ENCODE results near the gene C9orf50. TPM values are rescaled to one million over a fixed set of nuclear protein-coding genes. Genes with fewer than 3 reads are reported as not detected.

C9orf50 gene
- total RNA-seq, 1 donor from 2014 or later: 0.87 TPM

DNA sequence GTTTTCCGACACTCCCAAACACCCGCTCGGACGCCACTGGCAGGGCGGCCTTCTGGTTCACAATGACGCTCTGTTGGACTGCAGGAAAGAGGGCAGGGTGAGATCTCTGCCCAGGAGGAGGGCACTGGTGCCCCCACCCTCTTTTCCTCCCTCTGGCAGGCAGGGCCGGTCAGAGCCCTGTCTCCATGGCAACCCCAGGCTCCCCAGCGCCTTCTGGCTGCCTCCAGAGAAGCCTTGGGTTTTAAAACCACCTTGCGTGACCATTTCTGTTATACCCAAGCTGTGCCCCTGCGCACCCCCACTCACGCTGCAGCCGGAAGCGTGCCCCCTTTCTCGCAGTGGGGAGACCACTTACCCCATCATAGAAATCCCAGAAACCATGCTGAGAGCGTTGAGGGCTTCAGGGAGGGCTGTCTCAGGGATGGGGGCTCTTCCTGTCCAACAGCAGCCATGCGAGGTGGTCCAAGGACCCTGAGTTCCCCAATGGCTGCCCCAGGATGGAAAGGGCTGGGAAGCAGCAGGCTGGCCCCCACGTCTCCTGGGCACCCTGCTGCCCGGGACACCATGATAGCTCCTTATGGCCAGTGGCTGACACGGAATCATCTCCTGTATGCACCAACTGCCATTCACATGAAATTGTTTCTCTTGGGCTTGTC, 7.3 kb downstream of the C9orf50 start:
- no peaks in the 10 kb centered on the region for H3K9me3 Mint-ChIP-seq
- H3K4me3 Mint-ChIP-seq: no peak overlapping the region
- no peaks in the 10 kb centered on the region for H3K27me3 Mint-ChIP-seq (ENCODE audit: low read depth)
- DNase-seq (ENCODE audit: low spot score in 2 of 2, unreplicated experiment in 2 of 2): no peak
- no peaks in the 10 kb centered on the region for H3K36me3 Mint-ChIP-seq
- TF ChIP-seq, protein P1, sequence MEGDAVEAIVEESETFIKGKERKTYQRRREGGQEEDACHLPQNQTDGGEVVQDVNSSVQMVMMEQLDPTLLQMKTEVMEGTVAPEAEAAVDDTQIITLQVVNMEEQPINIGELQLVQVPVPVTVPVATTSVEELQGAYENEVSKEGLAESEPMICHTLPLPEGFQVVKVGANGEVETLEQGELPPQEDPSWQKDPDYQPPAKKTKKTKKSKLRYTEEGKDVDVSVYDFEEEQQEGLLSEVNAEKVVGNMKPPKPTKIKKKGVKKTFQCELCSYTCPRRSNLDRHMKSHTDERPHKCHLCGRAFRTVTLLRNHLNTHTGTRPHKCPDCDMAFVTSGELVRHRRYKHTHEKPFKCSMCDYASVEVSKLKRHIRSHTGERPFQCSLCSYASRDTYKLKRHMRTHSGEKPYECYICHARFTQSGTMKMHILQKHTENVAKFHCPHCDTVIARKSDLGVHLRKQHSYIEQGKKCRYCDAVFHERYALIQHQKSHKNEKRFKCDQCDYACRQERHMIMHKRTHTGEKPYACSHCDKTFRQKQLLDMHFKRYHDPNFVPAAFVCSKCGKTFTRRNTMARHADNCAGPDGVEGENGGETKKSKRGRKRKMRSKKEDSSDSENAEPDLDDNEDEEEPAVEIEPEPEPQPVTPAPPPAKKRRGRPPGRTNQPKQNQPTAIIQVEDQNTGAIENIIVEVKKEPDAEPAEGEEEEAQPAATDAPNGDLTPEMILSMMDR (IDR thresholded peaks at IDR 0.05; ENCODE audit: unreplicated experiment): no peak
- peaks cover 16% of the 10 kb centered on the region for H3K4me1 Mint-ChIP-seq
- no peak overlapping the region for H3K27ac Mint-ChIP-seq

DNA sequence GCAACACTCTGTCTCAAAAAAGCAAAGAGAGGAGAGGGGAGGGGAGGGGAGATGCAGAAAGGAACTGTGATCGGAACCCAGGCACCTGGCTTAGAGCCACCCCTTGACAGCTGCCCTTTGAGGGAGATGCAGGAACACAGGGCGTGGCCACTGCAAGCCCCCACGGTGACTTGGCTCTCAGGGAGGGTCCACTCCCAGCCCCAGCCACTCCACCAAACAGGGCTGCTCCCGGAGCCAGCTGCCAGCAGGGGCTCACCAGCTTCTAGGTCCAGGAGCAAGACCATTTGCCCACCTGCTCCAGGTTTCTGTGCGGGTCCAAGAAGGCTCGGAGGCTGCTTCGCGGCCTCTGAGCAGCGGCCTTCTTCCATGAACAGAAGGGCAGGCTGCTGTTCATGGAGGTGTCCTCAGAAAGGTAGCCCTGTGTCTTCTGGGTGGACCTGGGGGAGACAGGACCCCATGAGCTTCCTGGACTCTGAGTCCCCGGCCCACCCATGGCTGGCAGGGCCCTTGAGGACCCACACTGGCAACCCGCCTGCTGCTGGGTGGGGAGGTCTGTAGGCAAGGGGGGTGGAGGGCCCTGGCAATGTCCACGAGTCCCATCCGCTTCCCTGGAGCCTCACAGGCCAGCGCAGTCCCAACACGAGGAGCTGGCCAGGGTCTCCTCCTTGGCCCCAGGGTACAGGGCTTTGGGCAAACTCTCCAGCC, 7.9 kb downstream of the C9orf50 start:
- Mint-ChIP-seq H3K27ac (no peak overlapping the region), H3K9me3 (no peaks in the 10 kb centered on the region), H3K4me1 (peaks cover 17% of the 10 kb centered on the region), H3K36me3 (no peaks in the 10 kb centered on the region), H3K27me3 (ENCODE audit: low read depth) (no peaks in the 10 kb centered on the region), H3K4me3 (no peak overlapping the region)
- no peak for DNase-seq (ENCODE audit: low spot score in 2 of 2, unreplicated experiment in 2 of 2)
- TF ChIP-seq, protein P1 (IDR thresholded peaks at IDR 0.05; ENCODE audit: unreplicated experiment): no peak

DNA sequence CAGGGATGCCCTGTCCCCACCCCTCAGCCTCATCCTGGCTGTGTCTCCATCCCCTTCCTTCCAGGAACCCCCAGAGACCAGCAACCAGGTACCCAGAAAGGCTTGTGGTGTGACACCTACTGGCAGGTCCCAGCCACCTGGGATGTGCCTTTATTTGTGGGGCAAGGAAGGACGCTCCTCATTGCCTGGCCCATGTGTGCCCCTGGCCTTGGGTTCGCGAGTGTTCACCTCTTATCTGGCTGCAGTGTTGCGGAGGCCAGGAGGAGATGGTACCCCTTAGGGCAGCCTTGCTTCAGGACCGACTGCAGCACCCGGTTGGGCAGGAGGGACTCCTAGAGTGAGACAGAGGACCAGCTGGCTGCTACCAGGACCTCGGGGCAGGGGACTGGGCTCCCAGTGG, 8.8 kb downstream of the C9orf50 start:
- H3K4me1 Mint-ChIP-seq: peaks cover 21% of the 10 kb centered on the region
- no peak overlapping the region for H3K4me3 Mint-ChIP-seq
- DNase-seq (ENCODE audit: low spot score in 2 of 2, unreplicated experiment in 2 of 2): no peak
- H3K36me3 Mint-ChIP-seq: no peaks in the 10 kb centered on the region
- no peaks in the 10 kb centered on the region for H3K27me3 Mint-ChIP-seq (ENCODE audit: low read depth)
- H3K9me3 Mint-ChIP-seq: no peaks in the 10 kb centered on the region
- no peak overlapping the region for H3K27ac Mint-ChIP-seq
- TF ChIP-seq, protein P1 (IDR thresholded peaks at IDR 0.05; ENCODE audit: unreplicated experiment): no peak

DNA sequence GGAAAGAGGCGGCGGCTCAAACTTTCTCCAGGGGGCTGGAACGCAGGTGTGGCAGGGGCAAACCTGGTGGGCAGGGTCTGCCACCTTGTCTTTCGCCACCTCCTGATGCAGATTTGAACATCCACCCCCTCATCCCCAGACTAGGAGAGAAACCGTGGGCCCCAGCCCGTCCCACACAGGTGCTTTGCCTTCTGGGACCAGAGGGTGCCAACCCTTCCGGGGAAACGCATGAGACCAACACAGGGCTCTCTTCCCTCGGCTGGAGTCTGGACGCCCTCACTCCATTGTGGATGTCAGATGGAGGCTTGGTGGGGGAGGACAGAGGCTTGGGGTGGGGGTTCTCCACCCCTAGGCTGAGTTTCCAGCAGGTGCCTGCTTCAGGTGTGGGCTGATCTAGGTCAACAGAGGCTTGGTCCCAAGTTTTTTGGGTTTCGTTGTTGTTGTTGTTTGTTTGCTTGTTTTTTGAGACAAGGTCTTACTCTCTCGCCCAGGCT, 9.5 kb downstream of the C9orf50 start:
- TF ChIP-seq, protein P1 (IDR thresholded peaks at IDR 0.05; ENCODE audit: unreplicated experiment): no peak
- Mint-ChIP-seq H3K27ac (peak overlapping the region; percentile 92), H3K27me3 (ENCODE audit: low read depth) (no peaks in the 10 kb centered on the region), H3K36me3 (no peaks in the 10 kb centered on the region), H3K9me3 (no peaks in the 10 kb centered on the region), H3K4me3 (peak overlapping the region; percentile 79), H3K4me1 (peaks cover 23% of the 10 kb centered on the region)
- DNase-seq (ENCODE audit: low spot score in 2 of 2, unreplicated experiment in 2 of 2): no peak

DNA sequence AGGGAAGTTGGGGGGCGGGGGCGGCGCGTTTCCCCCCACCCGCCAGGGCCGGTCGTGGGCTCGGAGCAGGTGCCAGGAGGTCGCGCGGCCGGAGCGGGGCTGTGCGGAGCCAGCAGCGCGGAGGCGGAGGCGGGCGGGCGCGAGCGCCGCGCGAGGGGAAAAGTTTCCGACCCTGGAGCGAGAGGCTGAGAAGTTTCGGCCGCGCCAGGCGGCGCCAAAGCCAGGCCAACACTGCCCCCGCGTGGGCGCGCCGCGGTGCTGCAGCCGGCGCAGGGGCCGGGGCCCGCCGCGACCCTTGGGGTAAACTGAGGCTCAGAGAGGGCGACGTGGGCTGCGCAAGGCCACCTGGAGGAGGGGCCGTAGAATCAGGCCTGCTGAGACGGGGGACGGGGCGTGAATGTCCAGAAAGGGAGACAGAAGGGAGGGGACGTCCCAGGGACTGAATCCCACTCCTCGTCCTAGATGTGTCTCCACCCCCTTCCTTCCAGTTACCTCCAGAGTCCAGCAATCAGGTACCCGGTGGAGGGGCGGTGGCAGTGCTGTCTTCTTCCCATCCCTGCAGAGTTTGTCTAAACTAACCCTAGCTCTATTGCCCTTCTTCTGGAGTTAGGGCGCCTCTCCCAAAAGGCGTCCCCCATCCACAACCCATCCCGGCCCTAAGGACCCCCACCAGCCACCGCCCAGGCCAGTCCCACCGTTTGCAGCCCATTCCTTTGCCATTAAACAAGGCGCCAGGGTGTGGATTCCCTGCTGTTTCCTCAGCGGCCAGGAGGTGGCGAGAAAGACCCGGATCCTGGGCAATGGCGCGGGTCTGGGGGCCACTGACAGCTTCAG, 10.2 kb downstream of the C9orf50 start:
- H3K27ac Mint-ChIP-seq: peak overlapping the region; percentile 92
- H3K36me3 Mint-ChIP-seq: no peaks in the 10 kb centered on the region
- TF ChIP-seq, protein P1 (IDR thresholded peaks at IDR 0.05; ENCODE audit: unreplicated experiment): peak; percentile 95
- no peaks in the 10 kb centered on the region for H3K9me3 Mint-ChIP-seq
- H3K4me3 Mint-ChIP-seq: peak overlapping the region; percentile 79
- DNase-seq (ENCODE audit: low spot score in 2 of 2, unreplicated experiment in 2 of 2): peak; percentile 67 to 89
- no peaks in the 10 kb centered on the region for H3K27me3 Mint-ChIP-seq (ENCODE audit: low read depth)
- peaks cover 24% of the 10 kb centered on the region for H3K4me1 Mint-ChIP-seq
